OCI-LY3 (cell line): ENCODE measurements around the gene MAMDC4.
"Not testable (repeated sequence)": the region's sequence is repeated elsewhere in the genome, so short reads cannot be mapped to it uniquely, and the experiment has no call there.

Experiments
- EZH2phosphoT487 ChIP-seq: fragments of 200-600 bp; shearing (Covaris generic); IDR thresholded peaks from 2 replicates; pipeline ENCODE4 v1.6.1; 2018; ENCODE audit warnings: antibody characterized with exemption, mixed run types, low read depth
- TF ChIP-seq, protein P1 (sequence below): fragments of 200-600, 300-600 bp; sonication (generic); IDR thresholded peaks from 2 replicates; pipeline ENCODE4 v1.5.1; 2014; ENCODE audit warnings: antibody characterized with exemption, low read length, low read depth

DNA sequence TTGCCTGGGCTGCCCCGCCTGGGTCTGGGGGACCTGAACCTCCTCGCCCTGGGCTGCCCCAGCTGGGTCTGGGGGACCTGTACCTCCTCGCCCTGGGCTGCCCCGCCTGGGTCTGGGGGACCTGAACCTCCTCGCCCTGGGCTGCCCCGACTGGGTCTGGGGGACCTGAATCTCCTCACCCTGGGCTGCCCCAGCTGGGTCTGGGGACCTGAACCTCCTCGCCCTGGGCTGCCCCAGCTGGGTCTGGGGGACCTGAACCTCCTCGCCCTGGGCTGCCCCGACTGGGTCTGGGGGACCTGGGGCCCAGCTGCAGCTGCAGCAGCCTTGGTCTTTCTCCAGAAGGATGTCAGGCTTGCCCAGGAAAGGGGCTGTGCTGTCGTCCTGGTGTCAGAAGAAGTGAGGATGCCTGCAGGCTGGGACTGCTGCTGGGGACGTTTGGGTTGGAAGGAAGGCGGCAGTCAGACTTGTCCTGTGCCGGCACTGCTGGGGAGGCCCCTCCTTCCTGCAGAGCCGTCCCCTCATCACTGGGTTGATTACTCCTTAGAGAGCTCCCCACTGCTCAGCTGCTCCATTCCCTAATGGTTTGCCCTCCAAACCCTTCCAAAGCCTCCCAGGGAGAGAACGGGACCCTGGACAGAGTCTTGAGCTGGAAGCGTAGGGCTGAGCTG is 18.6 kb upstream of the MAMDC4 start:
- TF ChIP-seq, protein P1, sequence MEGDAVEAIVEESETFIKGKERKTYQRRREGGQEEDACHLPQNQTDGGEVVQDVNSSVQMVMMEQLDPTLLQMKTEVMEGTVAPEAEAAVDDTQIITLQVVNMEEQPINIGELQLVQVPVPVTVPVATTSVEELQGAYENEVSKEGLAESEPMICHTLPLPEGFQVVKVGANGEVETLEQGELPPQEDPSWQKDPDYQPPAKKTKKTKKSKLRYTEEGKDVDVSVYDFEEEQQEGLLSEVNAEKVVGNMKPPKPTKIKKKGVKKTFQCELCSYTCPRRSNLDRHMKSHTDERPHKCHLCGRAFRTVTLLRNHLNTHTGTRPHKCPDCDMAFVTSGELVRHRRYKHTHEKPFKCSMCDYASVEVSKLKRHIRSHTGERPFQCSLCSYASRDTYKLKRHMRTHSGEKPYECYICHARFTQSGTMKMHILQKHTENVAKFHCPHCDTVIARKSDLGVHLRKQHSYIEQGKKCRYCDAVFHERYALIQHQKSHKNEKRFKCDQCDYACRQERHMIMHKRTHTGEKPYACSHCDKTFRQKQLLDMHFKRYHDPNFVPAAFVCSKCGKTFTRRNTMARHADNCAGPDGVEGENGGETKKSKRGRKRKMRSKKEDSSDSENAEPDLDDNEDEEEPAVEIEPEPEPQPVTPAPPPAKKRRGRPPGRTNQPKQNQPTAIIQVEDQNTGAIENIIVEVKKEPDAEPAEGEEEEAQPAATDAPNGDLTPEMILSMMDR: not testable (repeated sequence)
- not testable (repeated sequence) for TF ChIP-seq EZH2phosphoT487
